Measurements from ENCODE around the gene TLR8. TPM values are rescaled to one million over a fixed set of nuclear protein-coding genes. Genes with fewer than 3 reads are reported as not detected.

The TLR8 gene
- total and polyA plus RNA-seq, 2 of the 13 experiments (the other 11 are each of a cell fraction or from before 2014, with no cell fraction given): not detected

DNA sequence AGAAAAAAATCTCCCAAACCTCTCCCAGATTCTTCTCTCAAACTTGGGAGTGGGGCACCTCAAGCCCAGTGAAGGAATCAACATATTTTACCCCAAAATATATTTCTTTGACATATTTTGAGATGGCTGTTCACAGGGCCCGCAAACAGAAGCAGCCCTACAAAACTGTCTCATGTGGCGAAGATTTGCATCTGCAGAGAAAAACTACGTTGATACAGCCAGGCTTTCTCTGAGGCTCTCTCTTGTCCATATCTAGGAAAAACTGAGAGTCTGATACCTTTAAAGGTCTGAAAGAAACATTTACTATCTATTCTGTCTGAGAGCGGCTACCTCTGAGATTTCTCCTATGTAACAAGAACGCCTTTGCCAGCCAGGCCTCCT lies 45.2 kb downstream of the TLR8 start (continued):
- TF ChIP-seq, protein P1, sequence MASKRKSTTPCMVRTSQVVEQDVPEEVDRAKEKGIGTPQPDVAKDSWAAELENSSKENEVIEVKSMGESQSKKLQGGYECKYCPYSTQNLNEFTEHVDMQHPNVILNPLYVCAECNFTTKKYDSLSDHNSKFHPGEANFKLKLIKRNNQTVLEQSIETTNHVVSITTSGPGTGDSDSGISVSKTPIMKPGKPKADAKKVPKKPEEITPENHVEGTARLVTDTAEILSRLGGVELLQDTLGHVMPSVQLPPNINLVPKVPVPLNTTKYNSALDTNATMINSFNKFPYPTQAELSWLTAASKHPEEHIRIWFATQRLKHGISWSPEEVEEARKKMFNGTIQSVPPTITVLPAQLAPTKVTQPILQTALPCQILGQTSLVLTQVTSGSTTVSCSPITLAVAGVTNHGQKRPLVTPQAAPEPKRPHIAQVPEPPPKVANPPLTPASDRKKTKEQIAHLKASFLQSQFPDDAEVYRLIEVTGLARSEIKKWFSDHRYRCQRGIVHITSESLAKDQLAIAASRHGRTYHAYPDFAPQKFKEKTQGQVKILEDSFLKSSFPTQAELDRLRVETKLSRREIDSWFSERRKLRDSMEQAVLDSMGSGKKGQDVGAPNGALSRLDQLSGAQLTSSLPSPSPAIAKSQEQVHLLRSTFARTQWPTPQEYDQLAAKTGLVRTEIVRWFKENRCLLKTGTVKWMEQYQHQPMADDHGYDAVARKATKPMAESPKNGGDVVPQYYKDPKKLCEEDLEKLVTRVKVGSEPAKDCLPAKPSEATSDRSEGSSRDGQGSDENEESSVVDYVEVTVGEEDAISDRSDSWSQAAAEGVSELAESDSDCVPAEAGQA (IDR thresholded peaks at IDR 0.05; ENCODE audit: low read depth): no peak
- TF ChIP-seq, protein P1 (CRISPR knock-in tag; IDR thresholded peaks at IDR 0.05; ENCODE audit: borderline replicate concordance): no peak
- TF ChIP-seq ZNF260 (CRISPR knock-in tag; IDR thresholded peaks at IDR 0.05; ENCODE audit: borderline replicate concordance, low read depth) (no peak), FIP1L1 (IDR thresholded peaks at IDR 0.05; ENCODE audit: borderline replicate concordance, insufficient read depth, low read depth, low read length) (no peak), KMT2A (CRISPR knock-in tag; IDR thresholded peaks at IDR 0.05) (no peak), MAFK (conservative IDR thresholded peaks at IDR 0.05 in 1 of 2, IDR thresholded peaks at IDR 0.05 in 1 of 2; ENCODE audit: low read length in 2 of 2) (no peak), ZNF788 (CRISPR knock-in tag; IDR thresholded peaks at IDR 0.05; ENCODE audit: borderline replicate concordance) (no peak)
- TF ChIP-seq, protein P2, sequence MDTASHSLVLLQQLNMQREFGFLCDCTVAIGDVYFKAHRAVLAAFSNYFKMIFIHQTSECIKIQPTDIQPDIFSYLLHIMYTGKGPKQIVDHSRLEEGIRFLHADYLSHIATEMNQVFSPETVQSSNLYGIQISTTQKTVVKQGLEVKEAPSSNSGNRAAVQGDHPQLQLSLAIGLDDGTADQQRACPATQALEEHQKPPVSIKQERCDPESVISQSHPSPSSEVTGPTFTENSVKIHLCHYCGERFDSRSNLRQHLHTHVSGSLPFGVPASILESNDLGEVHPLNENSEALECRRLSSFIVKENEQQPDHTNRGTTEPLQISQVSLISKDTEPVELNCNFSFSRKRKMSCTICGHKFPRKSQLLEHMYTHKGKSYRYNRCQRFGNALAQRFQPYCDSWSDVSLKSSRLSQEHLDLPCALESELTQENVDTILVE (CRISPR knock-in tag; IDR thresholded peaks at IDR 0.05): no peak
- TF ChIP-seq, protein P3, sequence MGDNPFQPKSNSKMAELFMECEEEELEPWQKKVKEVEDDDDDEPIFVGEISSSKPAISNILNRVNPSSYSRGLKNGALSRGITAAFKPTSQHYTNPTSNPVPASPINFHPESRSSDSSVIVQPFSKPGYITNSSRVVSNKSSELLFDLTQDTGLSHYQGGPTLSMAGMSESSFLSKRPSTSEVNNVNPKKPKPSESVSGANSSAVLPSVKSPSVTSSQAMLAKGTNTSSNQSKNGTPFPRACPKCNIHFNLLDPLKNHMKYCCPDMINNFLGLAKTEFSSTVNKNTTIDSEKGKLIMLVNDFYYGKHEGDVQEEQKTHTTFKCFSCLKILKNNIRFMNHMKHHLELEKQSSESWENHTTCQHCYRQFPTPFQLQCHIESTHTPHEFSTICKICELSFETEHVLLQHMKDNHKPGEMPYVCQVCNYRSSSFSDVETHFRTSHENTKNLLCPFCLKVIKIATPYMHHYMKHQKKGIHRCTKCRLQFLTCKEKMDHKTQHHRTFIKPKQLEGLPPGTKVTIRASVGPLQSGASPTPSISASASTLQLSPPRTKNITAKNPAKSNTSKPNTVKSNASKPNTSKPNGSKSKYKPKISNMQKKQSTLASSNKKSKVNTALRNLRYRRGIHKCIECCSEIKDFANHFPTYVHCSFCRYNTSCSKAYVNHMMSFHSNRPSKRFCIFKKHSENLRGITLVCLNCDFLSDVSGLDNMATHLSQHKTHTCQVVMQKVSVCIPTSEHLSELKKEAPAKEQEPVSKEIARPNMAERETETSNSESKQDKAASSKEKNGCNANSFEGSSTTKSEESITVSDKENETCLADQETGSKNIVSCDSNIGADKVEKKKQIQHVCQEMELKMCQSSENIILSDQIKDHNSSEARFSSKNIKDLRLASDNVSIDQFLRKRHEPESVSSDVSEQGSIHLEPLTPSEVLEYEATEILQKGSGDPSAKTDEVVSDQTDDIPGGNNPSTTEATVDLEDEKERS (CRISPR knock-in tag; IDR thresholded peaks at IDR 0.05): no peak
- TF ChIP-seq, protein P4, sequence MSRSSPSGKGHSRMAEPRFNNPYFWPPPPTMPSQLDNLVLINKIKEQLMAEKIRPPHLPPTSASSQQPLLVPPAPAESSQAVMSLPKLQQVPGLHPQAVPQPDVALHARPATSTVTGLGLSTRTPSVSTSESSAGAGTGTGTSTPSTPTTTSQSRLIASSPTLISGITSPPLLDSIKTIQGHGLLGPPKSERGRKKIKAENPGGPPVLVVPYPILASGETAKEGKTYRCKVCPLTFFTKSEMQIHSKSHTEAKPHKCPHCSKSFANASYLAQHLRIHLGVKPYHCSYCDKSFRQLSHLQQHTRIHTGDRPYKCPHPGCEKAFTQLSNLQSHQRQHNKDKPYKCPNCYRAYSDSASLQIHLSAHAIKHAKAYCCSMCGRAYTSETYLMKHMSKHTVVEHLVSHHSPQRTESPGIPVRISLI (CRISPR knock-in tag; IDR thresholded peaks at IDR 0.05; ENCODE audit: borderline replicate concordance): no peak

All from HepG2 (cell line).